Upper lobe of left lung (tissue), 4 donors: Measurements from ENCODE around the gene KITLG.

Source experiments
- EP300 ChIP-seq, 4 donors: sonication (generic); formaldehyde crosslinking; IDR thresholded peaks; one replicate each; pipeline ENCODE4 v1.5.1; 2017; ENCODE audit warnings: antibody characterized with exemption in 4 of 4, control low read depth in 2 of 4
- TF ChIP-seq, protein P1 (sequence below), 6 experiments: fragments of 450-650 bp in 4 of 6; fragments of 200-600 bp in 2 of 6; sonication (generic) in 2 of 6; IDR thresholded peaks; one replicate each; pipeline ENCODE4 v1.5.1; 2016 to 2019; ENCODE audit warnings: antibody characterized with exemption in 6 of 6

DNA sequence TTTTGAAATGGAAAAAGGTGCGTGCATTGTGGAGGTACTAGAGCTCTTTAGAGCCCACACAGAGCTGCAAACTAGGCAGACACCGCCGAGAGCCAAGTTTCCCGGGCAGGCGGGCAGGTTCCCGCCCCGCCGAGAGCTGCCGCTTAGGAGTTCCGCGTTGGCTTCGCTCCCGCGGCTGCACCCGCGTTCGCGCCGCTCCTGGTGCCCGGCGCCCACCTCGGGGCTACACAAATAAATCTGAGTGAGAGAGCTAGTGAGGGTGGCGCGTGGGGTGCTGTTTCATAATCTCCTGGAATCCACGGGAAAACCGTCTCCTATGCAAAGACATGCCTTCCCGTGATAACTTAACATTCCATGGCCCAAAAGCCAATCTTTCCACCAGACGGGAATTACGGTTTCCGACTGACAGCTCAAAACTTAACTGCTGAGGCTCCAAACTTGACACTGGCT lies 645 bp downstream of the KITLG start:
- TF ChIP-seq, protein P1, sequence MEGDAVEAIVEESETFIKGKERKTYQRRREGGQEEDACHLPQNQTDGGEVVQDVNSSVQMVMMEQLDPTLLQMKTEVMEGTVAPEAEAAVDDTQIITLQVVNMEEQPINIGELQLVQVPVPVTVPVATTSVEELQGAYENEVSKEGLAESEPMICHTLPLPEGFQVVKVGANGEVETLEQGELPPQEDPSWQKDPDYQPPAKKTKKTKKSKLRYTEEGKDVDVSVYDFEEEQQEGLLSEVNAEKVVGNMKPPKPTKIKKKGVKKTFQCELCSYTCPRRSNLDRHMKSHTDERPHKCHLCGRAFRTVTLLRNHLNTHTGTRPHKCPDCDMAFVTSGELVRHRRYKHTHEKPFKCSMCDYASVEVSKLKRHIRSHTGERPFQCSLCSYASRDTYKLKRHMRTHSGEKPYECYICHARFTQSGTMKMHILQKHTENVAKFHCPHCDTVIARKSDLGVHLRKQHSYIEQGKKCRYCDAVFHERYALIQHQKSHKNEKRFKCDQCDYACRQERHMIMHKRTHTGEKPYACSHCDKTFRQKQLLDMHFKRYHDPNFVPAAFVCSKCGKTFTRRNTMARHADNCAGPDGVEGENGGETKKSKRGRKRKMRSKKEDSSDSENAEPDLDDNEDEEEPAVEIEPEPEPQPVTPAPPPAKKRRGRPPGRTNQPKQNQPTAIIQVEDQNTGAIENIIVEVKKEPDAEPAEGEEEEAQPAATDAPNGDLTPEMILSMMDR (IDR thresholded peaks at IDR 0.05): no peak
- no peak for TF ChIP-seq EP300 (IDR thresholded peaks at IDR 0.05)
